Skeletal muscle cell (primary cell): Measurements from ENCODE around the gene SCGB2B2.
"Not testable (repeated sequence)": the region's sequence is repeated elsewhere in the genome, so short reads cannot be mapped to it uniquely, and the experiment has no call there.

Source experiments
- DNase-seq: peaks from one replicate; pipeline ENCODE4 v3.0.0-alpha.2; 2010; ENCODE audit warnings: low read depth
- H3K4me3 ChIP-seq: 2 replicates; pipeline ENCODE4 v1.5.1; 2011; ENCODE audit warnings: low read depth, mild to moderate bottlenecking, control low read depth, low read length, moderate library complexity

The SCGB2B2 gene, protein sequence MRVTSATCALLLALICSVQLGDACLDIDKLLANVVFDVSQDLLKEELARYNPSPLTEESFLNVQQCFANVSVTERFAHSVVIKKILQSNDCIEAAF

DNA sequence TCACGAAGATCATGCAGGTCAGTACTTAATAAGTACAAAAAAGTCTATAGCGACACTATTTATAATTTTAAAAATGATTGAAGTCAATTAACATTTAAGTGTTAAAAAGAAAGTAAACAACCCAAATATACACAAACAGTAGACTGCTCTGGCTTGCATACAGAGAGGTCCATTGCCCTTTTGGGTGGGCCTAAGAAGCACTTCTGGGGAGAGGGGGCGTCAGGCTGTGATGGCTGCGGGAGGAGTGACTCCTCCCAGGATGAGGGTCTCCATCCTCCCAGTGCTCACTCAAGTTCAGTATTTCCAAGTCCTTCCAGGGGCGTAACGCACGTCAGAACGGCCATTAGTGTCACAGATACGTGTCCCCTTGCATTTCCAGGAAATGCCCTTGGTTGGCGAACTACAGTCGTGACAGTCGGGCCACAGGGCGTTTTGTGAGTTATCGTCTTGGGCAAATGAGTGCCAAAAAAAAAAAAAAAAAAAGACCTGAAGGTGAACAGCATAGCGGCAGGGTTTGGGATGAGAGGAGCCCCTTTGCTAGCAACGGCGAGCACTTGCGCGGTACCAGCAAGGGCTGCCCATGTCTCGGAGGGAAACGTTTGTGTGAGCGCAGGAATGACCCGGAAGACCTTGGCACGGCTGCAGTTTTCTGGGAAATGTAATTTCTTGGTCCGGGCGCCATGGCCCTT is at the start of gene SCGB2B2:
Gene SCGB2B2, minus strand, starts transcription at position 463 of the 689 bp plus-strand sequence. CDS start 82,596 bp downstream, outside the sequence.
- peak within 1 kb of the TSS; percentile 73 for H3K4me3 ChIP-seq
- peak; percentile 1 for DNase-seq

DNA sequence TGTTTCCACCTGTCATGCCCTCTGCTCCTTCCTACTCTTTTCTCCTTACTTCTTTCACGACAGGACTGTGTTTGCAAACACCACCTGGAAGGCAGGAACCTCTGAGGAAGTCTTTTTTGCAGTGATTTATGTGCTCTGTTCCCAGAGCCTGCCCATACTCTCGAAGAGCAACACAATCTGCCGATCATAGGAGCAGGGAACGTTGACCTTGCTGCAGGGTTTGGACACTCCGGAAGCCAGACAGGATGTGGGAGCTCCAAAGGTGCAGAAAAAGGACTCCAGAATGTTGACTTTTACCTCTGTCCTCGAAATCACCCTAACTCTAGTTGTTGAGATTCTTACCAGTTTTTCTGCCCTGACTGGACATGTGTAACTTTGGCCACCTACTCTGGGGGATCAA is 48.4 kb upstream of the SCGB2B2 start:
- DNase-seq, result no peak
- H3K4me3 ChIP-seq, result no peak overlapping the region

DNA sequence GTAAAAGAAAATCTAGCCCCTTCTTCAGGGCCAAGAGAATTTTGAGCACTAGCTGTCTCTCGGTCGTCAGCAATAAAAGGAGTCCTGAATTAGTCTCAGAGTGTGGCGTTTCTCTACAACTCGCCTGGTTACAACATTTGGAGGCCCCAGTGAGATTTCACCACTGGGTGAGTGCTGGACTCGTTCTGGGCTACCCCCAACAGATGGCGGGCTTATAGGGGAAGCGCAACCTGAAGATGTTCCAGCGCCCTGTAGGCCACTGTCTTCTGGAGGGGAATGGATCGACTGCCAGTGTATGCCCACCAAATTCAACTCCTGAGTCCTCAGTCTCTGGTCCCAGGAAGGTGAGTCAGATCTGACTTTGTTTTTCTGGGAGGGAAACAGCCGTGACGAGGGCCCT is 45.4 kb upstream of the SCGB2B2 start:
- DNase-seq, result no peak
- H3K4me3 ChIP-seq, result no peak overlapping the region

DNA sequence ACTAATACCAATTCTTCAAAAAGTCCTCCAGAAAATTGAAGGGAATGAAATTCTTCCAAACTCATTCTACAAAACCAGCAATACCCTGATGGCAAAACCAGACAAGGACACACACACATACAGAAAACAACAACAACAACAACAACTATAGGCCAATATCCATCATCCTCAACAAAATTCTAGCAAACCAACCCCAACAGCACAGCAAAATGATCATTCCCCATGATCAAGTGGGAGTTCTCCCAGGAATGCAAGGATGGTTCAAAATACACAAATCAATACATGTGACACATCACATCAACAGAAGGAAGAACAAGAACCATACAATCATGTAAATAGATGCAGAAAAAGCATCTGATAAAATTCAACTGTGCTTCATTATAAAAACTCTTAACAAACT is 38.4 kb upstream of the SCGB2B2 start:
- H3K4me3 ChIP-seq, result no peak overlapping the region
- DNase-seq, result no peak

DNA sequence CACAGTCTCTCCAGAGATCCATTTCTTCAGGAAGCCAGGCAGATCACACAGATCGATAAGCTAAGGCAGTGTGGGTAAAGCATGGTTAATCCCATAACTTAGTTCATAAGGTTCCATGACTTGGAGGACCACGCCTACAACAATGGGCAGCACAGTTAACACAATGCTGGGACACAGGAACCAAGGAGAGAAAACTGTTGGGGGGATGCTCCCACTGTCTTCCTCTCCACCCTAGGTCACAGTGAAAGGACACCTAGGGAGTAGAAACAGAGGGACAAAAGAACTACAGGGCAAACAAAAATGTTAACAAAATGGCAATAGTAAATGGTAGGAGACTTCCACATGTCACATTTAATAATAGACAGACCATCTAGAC is 36.3 kb upstream of the SCGB2B2 start:
- no peak overlapping the region for H3K4me3 ChIP-seq
- DNase-seq, result no peak

DNA sequence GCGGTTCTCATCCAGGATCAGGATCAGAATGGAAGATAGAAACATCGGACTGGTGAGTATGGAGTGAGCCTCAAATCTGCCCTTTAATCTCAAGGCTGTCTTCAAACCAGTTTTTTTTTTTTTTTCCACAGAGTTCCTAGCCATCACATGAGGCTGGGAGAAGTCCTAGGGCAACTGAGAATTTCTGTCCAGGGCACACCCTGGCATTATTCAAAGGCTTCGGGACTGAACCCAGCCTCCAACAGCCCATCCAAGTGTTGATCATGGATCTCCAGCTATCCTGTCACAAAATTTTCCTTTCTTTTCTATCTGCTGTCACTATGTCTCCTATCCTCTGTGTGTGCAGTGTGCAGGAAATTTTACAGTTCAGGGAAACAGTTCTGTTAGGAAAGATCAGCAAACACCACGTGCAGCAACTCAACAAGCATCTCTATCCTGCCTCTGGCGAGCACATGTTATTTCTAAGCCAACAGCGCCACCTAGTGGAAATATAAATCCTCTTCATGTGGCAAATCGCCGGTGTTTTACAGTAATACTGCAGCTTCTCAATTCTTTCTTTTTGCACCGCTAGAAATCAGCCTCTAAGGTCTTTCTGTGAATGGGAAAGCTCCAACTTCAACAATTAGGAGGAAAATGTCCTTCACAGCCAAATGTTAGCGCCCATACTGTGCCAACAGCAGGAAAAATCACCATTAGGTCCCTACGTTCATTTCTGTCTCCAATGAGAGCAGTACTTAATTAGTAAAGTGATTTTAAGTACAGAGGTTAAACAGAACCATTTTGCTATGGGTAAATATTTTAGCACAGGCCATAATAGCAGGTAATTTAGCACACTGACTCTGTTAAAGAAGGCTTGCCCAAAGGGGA is 35.7 kb upstream of the SCGB2B2 start:
- DNase-seq, result peak; percentile 37
- no peak overlapping the region for H3K4me3 ChIP-seq

DNA sequence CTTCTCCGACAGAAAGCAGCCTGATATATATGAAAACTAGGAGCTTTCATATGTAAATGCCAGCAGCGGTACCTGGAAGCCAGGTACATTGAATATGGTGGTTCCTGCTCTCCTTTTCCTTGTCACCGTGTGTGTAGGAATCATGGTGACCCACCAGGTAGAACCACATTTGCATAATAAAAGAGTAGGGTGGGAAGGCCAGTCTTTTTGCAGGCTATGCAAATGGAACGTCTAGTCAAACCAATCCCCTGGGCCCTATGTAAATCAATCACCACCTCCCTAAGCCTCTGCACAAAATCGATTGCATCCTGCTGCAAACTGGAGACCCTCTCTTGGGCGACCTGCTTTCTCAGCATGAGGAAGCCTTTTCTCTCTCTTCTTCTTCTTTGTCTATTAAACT is 34.9 kb upstream of the SCGB2B2 start:
- DNase-seq, result no peak
- no peak overlapping the region for H3K4me3 ChIP-seq

DNA sequence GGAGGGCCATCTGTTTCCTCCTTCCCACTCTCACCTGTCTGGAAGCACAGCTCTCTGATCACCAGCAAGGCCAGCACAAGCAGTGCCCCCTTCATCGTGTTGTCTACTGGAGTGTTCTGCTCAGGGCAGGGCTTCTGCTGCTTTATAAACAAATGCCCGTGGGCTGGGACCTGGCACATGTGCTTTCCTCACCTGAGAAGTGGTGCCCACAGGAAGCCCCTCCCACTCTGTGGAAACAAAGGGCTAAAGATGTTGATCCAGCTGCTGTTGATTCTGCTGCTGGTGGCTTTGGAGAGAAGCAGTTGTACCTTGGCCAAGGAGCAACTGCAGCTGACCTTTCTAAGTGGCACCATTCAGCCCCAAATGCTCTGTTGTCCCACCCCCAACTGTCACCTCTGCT is 30.7 kb upstream of the SCGB2B2 start:
- H3K4me3 ChIP-seq, result no peak overlapping the region
- no peak for DNase-seq

DNA sequence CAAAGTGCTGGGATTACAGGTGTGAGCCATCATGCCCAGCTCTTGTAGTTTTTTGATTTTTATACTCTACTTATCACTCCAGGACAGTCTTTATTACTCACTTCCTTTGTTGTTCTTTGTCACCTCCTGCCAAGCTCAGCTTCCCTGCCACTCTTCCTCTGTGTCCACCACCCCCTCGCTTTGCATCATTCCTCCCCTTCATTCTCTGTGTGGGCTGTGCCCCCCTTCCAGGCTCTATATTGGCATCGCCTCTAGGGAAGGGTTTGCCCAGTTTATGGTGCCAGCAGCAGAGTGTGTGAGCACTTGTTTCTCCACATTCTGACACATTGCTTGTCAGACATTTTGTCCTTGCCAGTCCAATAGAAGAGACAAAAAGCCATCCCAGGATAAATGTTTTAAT is 15.6 kb upstream of the SCGB2B2 start:
- no peak for DNase-seq
- no peak overlapping the region for H3K4me3 ChIP-seq

DNA sequence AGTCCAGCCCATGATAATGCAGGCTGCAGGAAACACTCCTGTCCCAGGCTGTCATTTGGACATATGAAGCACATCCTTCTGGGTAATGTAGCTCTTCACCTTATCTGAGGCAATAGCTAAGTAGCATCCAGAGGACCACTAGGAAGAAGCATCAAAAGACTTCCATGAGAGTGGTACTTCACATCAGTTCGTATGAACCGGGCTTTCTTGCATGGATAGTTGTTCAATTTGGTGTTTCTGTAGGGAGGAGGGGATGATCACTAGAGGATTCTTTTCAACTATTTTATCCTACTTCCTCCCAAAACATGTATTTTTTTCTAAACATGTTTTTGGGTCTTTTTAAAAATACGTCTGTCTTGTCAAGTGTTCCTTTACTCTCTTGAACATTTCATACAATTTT is 13.4 kb upstream of the SCGB2B2 start:
- H3K4me3 ChIP-seq, result no peak overlapping the region
- no peak for DNase-seq

DNA sequence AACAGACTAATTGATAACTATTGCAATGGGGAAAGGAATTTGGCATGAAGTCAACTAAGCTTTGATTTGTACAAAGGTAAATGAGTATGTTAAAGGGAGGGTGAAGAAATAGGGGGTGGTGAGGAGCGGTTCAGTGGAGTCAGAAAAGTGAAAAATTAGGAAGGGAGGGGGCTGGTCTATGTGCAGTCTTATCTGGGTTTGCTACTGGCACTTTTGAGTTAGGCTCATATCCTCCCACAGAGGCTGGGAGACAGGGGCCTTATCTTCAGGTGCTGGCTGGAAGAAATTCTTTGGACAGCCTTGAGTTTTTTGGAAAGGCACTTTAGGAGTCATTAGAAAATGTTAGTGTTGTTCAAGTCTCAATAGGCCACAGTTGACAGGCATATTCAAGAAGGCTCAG is 11.6 kb upstream of the SCGB2B2 start:
- no peak overlapping the region for H3K4me3 ChIP-seq
- no peak for DNase-seq

DNA sequence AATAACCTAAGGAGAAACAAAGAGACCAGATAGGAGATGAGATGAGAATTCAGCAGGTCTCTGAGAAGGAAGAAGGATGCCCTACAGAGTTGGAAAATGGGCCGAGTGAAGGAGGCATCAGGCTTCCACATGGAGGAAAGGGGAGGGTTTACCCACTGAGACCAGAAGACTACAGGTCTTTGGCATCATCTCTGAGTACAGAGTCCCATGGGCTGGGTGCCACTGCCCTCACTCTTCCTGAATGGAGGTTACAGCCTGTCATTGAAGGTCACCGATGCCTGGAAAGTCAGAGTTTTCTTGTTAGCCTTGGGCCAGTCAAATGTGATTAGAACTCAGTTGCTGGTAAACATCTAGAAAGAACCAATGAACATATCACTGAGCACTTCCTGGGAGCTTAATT is 10.4 kb upstream of the SCGB2B2 start:
- no peak for DNase-seq
- no peak overlapping the region for H3K4me3 ChIP-seq

DNA sequence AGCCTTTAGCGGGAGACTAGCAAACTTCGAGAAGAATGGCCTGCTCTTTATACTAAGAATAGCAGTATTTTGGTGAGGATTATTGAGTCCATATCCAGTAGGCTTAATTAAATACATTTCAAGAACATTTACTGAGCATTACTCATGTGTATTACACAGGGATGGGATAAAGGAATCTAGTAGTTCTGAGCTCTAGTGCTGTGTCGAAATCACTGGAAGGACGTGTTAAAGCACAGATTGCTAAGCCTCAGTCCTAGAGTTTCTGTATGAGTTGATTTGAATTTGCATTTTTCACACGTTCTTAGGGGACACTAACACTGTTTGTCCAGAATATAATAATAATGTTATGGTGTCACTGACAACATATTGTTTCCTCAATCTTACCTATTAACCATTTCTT is 9.5 kb upstream of the SCGB2B2 start:
- no peak for DNase-seq
- no peak overlapping the region for H3K4me3 ChIP-seq

DNA sequence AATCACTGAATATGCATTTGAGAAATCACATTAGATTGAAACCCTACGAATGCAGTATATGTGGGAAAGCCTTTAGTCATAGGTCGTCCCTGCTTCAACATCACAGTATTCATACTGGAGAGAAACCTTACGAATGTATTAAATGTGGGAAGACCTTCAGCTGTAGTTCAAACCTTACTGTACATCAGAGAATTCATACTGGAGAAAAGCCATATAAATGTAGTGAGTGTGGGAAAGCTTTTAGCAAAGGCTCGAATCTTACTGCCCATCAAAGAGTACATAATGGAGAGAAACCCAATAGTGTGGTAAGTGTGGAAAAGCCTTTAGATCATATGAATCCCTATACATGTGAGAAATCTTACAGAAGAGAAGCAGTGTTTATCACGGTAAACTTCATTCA is 8.3 kb upstream of the SCGB2B2 start:
- H3K4me3 ChIP-seq, DNase-seq: not testable (repeated sequence)

DNA sequence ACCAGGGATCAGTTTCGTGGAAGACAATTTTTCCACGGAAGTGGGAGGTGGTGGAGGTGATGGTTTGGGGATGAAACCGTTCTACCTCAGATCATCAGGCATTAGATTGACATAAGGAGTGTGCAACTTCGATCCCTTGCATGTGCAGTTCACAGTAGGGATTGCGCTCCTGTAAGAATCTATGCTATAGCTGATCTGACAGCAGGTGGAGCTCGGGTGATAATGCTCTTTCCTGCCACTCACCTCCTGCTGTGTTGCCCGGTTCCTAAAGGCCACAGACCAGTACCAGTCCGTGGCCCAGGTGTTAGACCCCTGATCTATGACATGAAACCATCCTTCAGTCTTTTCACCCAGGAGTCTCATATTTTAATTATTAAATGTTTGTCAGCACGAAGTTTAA is 4.5 kb upstream of the SCGB2B2 start:
- DNase-seq, result no peak
- no peak overlapping the region for H3K4me3 ChIP-seq

DNA sequence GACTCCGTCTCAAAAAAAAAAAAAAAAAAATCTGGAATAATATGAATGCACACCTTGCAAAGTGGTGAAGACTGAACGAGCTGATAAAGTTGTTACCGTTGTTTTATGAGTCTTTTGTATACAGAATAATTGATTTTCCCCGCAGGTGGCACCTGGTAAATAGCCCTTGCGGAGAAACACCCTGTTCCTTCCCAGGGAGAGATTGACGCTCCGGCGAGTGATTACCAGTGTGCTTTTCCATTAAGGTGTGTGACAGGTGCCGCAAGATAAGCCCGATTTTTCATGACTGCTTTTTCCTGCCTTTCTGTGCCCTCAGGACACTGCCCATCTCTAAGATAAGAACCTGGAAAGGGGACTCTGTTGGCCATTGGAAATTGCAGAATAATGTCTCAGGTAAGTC is 1.5 kb upstream of the SCGB2B2 start:
- DNase-seq, result no peak
- H3K4me3 ChIP-seq, result peak overlapping the region; percentile 73

DNA sequence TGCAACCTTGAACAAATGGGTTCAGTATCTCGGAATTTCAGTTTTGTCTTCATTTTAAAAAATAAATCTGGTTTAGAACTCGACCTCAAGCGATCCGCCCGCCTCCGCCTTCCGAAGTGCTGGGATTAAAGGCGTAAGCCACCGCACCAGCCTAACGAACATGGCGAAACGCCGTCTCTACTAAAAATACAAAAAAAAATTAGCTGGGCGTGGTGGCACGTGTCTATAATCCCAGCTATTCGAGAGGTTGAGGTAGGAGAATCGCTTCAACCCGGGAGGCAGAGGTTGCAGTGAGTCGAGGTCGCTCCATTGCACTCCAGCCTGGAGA is 1.1 kb upstream of the SCGB2B2 start:
- H3K4me3 ChIP-seq, result peak overlapping the region; percentile 73
- no peak for DNase-seq

DNA sequence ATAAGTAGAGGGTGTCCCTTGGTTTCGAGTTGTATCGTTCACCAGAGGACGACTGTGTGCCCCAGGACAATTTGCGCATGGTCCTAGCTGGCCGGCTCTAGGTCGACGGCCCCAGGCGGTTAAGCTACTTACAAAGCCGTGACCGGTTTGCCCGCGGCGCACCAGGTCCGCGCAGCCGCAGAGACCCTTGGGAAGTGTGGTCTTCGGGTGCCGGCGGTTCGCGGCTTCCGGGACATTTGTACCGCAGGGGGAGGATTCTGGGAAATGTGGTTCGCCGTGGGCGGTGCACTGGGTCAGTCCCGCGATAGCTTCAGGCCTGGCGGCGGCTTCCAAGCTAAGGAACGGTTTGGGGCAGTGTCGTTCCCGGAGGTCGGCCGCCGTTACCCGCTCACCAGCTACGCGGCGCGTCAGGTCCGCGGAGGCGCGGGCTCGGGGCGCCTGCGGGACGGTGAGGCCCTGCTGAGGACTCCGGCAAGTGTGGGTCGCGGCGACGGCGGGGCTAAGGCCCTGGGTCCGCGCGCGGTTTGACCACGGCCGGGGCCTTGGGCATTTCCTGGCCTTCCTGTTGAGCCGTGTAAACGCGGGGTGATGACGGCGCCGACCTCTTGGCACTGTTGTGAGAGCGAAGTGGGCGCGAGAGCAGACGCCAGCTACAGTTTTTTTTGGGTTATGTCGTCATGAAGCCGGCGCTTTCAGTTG is 576 bp upstream of the SCGB2B2 start, which contains the start of gene ZNF302:
Gene ZNF302, plus strand, starts transcription at position 293 of the 699 bp plus-strand sequence. CDS start 1,127 bp downstream, outside the sequence.
- peak within 1 kb of the TSS; percentile 73 for H3K4me3 ChIP-seq
- peak; percentile 86 for DNase-seq

DNA sequence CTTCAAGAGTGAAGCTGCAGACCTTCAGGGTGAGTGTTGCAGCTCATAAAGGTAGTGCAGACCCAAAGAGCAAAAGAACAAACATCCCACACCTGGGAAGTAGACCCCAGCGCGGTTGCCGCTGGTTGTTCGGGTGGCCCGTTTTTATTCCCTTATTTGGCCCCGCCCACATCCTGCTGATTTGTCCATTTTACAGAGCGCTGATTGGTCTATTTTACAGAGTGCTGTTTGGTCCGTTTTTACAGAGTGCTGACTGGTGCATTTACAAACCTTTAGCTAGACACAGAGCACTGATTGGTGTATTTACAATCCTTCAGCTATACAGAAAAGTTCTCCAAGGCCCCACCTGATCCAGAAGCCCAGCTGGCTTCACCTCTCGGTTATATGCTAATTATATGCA is 1.0 kb downstream of the SCGB2B2 start:
- no peak overlapping the region for H3K4me3 ChIP-seq
- DNase-seq, result no peak

DNA sequence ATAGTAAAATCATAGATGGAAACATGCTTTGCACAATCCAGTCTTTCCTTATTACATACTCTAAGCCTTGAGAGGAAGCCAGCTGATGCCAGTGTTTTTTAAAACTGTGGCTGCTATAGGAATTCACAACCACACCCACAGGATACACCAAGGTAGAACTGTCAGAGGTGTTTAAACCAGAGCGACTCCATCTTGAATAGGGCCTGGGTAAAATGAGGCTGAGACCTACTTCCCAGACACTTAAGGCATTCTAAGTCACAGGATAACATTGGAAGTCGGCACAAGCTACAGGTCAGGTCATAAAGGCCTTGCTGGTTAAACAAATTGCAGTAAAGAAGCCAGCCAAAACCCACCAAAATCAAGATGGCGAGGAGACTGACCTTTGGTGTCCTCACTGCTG is 1.7 kb downstream of the SCGB2B2 start:
- H3K4me3 ChIP-seq, result no peak overlapping the region
- DNase-seq, result no peak
